Epithelial cell of proximal tubule (primary cell): Measurements from ENCODE around the gene NVL. TPM values are rescaled to one million over a fixed set of nuclear protein-coding genes. Genes with fewer than 3 reads are reported as not detected.

Experiments used
- DNase-seq: peaks from one replicate; pipeline ENCODE4 v3.0.0-alpha.2; 2011; ENCODE audit warnings: low read depth
- H3K4me3 ChIP-seq: 2 replicates; pipeline ENCODE4 v1.5.1; 2011; ENCODE audit warnings: low read depth, mild to moderate bottlenecking, low read length
- total RNA-seq: library from RNA; depleted of rRNA; stranded (reverse); fragments of >200 nt; gene quantifications from 2 replicates; pipeline ENCODE4 v1.2.3, GENCODE V29; 2015
- TF ChIP-seq, protein P1 (sequence below): conservative IDR thresholded peaks from 2 replicates; pipeline ENCODE4 v1.5.1; 2012; ENCODE audit warnings: low read depth, mild to moderate bottlenecking, low read length

NVL gene
- total RNA-seq, 1 donor from 2014 or later = 19.4 TPM

DNA sequence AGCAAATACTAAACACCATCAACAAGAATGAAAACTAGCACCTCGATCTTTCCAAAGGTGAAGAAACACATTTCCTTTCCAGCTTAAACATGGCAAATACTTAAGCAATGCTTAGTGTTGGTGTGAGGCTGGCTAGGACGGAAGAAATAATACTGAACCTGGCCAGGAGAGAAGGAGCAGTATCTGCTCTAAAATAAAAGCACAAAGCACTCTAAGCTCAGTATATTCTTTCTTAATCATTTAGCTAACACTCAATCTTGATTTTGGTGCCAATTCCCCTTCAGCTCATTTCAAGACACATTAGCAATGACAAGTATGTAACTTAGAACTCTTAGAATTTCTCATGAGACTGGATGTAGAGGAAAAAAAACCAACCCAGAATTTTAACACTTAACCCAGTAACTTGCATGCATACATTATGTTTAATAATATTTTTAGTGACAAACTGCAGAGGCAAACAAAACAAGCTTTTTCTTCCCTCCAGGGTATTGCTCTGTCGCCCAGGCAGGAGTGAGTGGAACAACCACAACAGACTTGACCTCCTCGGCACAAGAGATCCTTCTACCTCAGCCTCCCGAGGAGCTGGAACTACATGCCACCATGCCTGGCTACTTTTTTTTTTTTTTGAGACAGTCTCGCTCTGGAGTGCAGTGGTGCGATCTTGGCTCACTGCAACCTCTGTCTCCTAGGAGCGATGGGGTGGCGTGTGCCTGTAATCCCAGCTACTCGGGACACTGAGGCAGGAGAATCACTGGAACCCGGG, 92.7 kb downstream of the NVL start:
- TF ChIP-seq, protein P1, sequence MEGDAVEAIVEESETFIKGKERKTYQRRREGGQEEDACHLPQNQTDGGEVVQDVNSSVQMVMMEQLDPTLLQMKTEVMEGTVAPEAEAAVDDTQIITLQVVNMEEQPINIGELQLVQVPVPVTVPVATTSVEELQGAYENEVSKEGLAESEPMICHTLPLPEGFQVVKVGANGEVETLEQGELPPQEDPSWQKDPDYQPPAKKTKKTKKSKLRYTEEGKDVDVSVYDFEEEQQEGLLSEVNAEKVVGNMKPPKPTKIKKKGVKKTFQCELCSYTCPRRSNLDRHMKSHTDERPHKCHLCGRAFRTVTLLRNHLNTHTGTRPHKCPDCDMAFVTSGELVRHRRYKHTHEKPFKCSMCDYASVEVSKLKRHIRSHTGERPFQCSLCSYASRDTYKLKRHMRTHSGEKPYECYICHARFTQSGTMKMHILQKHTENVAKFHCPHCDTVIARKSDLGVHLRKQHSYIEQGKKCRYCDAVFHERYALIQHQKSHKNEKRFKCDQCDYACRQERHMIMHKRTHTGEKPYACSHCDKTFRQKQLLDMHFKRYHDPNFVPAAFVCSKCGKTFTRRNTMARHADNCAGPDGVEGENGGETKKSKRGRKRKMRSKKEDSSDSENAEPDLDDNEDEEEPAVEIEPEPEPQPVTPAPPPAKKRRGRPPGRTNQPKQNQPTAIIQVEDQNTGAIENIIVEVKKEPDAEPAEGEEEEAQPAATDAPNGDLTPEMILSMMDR = no peak
- no peak overlapping the region for H3K4me3 ChIP-seq
- no peak for DNase-seq

DNA sequence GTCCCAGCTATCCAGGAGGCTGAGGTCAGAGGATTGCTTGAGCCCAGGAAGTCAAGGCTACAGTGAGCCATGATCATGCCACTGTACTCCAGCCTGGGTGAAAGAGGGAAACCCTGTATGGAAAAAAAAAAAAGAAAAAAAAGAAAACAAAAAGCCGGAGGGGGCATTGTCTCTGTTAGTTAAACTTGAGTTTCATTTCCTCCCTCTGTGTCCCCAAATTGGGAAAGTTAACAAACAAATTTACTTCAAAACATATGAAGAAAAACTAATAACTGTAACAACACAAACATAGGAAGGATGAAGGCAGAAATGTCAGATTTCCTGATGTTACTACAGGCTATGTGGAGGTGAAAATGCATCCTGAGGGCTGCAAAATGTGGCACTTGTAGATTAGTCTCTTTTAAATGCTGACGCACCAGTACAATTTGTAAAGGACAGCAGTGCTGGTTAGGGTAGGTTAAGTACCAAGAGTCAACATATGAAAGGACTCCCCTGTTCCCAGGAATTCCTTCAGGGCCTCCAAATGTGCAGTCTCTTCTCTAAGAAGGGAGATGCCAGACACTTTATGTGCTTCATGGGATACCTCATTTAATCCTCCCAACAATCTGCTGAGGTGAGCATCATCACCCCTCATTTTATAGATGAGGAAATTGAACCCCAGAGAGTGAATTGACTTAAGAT, 94.0 kb downstream of the NVL start:
- DNase-seq = no peak
- TF ChIP-seq, protein P1 = no peak
- H3K4me3 ChIP-seq = no peak overlapping the region

DNA sequence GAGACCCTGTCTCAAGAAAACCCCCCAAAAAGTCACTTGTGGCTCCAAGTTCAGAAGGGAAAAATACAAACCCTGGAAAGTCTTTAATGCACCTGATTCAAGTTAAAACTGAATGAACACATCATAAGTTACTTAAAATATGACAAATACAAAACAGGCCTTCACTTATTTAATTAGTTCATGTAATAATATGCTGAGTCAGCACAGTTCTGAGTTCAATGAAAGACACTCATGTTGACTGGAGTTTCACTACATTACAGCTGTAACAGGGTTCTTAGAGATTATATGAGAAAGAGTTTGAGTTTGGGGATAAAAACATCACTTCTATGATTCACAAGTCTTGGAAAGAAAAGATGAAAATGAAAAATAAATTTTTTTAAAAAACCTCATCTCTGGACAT, 96.0 kb downstream of the NVL start:
- TF ChIP-seq, protein P1 = no peak
- no peak overlapping the region for H3K4me3 ChIP-seq
- no peak for DNase-seq

DNA sequence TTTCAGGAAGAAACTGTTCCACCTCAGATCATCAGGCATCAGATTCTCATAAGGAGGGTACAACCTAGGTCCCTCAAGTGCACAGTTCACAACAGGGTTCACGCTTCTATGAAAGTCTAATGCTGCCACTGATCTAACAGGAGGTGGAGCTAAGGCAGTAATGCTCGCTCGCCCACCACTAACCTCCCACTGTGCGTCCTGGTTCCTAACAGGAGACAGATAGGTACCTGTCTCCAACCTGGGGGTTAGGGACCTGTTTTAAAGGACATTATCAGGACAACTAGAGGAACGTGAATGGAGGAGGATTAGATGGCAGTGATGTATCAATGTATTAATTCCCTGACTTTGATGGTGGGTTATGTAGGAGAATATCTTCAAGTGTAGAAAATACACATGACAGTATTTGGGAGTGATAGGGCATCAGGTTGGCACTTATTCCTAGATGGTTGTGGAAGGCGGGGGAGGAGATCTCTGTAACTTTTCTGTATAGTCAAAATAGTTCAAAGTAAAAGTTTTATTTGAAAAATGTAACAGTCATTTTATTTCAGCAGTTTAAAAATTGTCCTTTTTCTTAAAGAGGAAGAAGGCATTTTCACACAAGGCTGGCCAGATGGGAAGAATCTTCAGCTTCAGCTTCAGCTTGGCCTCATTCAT, 103.0 kb downstream of the NVL start:
- no peak overlapping the region for H3K4me3 ChIP-seq
- TF ChIP-seq, protein P1 = no peak
- no peak for DNase-seq

DNA sequence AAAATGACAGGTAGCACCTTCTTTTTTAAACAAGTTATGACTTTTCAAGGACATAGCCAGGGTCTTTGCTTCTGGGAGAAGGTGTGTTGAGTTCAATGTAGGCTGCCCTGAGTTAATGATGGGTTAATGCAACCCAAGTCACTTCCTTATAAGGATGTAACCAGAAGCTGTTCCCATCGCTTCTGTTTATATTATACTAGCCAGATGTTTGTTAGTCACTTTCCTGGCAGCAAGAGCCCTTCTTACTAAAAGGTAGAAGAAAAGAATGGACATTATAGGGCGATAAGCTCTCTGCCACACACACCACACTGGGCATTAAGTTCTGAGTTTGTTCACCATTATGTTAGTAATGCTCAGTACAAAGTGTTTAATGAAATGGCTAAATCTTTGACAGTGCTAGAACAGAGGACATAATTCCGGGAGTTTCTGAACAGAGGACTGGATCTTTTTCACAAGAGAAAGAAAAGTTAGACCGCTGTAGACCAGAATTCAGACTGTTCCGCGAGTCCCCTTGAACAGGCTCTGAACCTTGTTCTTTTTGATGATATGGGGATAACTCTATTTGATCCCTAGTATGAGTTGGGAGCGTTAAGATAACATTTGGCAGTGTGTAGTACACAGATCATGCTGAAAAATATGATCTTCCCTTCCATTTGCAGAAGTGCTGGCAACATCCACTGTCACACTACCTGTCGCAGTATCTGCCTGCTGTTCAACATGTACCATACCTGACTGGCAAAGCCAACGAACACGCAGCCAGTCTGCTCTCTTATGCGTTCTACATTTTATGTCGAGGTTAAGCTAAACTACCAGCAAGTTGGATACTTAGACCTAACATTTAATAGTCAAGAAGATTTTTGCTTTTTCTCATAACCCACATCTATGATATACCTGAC, 105.9 kb downstream of the NVL start:
- TF ChIP-seq, protein P1 = no peak
- H3K4me3 ChIP-seq = no peak overlapping the region
- DNase-seq = peak; percentile 87

DNA sequence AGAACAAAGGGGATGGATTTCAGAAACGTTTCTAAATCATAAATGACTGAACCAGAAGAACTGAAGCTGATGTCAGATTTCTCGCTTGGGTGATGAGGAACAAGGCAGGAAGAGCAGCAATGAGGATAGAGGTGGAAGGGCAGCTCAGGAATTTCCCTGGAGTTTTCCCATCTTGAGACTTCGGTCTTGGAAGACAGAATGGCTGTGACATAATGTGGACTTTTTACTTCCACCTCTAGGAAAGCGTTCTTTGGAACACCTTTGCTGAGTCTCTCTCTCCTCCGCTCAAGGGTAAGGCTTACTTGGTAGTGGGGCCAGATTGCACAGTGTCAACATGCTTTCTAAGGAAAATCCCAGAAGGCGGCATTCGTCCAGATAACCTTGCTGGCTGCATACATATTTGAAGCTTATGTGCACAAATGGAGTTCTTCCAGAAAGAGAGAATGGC, 110.3 kb downstream of the NVL start:
- H3K4me3 ChIP-seq = no peak overlapping the region
- TF ChIP-seq, protein P1 = no peak
- DNase-seq = peak; percentile 90
